Psoas muscle (tissue), 8 donors: ENCODE results near the gene FMNL2. TPM values are rescaled to one million over a fixed set of nuclear protein-coding genes. Genes with fewer than 3 reads are reported as not detected.

Source experiments
- ATAC-seq, 4 donors: fragments of 200-7000 bp; cut with Tn5 transposase; one replicate each; pipeline ENCODE4 v1.9.1; 2020; ENCODE audit warnings: moderate library complexity in 3 of 4, mild to moderate bottlenecking in 2 of 4
- DNase-seq, 2 donors: peaks; one replicate each; pipeline ENCODE4 v3.0.0-alpha.2; 2020
- H3K27ac ChIP-seq: fragments of 200-600 bp; one replicate; pipeline ENCODE4 v1.8.0; 2022
- H3K27me3 ChIP-seq, 3 donors: fragments of 200-600 bp in 1 of 3; one replicate each; pipeline versions ENCODE4 v1.6.1 to v1.8.0; 2013 to 2022; ENCODE audit warnings: low read length in 2 of 3, mild to moderate bottlenecking in 2 of 3, moderate library complexity in 1 of 3; ENCODE audit not compliant: insufficient read depth in 3 of 3
- H3K36me3 ChIP-seq, 2 donors: fragments of 200-600 bp in 1 of 2; one replicate each; pipeline versions ENCODE4 v1.6.1 to v1.8.0; 2013 to 2022; ENCODE audit warnings: low read depth in 1 of 2, mild to moderate bottlenecking in 1 of 2, moderate library complexity in 1 of 2; ENCODE audit not compliant: insufficient read depth in 1 of 2
- H3K4me1 ChIP-seq: fragments of 200-600 bp; one replicate; pipeline ENCODE4 v1.8.0; 2022
- H3K4me3 ChIP-seq: fragments of 200-600 bp; one replicate; pipeline ENCODE4 v1.8.0; 2022; ENCODE audit warnings: mild to moderate bottlenecking
- H3K9me3 ChIP-seq: fragments of 200-600 bp; one replicate; pipeline ENCODE4 v1.8.0; 2022
- CTCF ChIP-seq: fragments of 200-600 bp; IDR thresholded peaks from one replicate; pipeline ENCODE4 v1.8.0; 2022; ENCODE audit warnings: antibody characterized with exemption
- WGBS, 3 donors: extraction: QIAGEN DNeasy Blood & Tissue Kit; methylation state at CpG; one replicate each; pipeline versions ENCODE4 v1.1.6 to v1.1.7; 2013; 5-methylcytosine and 5-hydroxymethylcytosine counted together
- intact Hi-C, 2 donors: fragments of 100-400 bp; cut with DNase I; formaldehyde crosslinking; loops; one replicate each; pipeline versions ENCODE4 v1.11.0 to v1.14.2; 2022
- polyA plus RNA-seq, 3 donors: library from polyadenylated mRNA; stranded (reverse); fragments of 200-250 nt; gene quantifications; one replicate each; pipeline ENCODE4 v1.2.3, GENCODE V29; 2013
- total RNA-seq, 4 donors: library from RNA; stranded (reverse); fragmentation: NEBNext Ultra II Directional in 2 of 4; extraction: Animal tissue kit (Norgen Biotek cat#: 25700) in 2 of 4; gene quantifications; one replicate each; pipeline versions ENCODE4 v1.2.1 to v1.2.4, GENCODE V29; 2021 to 2023
- donor health status: healthy with polysubstance abuse.
- donor health status: DM: no; HTN: no; CAD: no; lungs with moderate emphysema.
- donor health status: Bipolar disorder and iron deficiency.
- donor health status: healthy.
- donor health status: DM: yes; HTN: yes; CAD: no.
- donor health status: DM: no; HTN: no; CAD: no.
- donor health status: DM: no; HTN: no; CAD: no.
- donor health status: DM: yes; HTN: yes; CAD: no.

The FMNL2 gene
- total and polyA plus RNA-seq, 7 donors, result 6.6 to 18.2 (median 11.0) TPM

DNA sequence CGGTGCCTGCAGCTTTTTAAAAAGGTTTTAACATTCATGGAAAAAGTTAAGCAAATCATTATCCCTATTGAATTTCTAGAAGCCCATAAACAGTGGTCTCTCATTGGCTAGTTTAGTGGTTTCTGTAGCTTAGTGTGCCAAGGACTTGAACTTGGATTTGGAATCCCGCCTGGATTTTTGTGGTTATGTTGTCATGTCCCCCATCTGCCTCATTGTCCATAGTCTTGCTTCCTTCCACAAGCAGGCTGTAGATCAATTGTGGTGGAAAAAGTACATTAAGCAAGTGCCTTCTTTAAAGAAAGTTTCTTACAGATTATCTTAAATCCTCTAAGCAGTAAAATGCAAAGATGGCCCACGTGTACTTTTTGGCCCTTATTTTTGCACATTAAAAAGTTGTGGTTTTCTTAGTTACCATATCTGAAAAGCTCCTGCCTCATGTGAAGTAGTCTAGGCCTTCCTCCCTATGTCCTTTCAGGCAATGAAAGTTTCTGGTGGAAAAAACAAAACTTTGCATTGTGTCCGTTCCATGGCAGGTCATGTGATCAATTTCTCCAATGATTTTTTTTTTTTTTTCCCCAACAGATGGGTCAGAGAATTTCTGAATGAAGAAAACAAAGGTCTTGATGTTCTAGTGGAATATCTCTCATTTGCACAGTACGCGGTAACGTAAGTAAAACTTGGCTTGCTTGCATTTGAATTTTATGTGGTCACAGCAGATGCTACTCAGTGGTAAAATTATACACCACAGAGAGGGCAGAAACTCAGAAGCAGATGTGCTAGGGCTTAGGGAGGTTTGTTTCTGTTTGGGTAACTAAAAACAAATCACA lies 223.4 kb downstream of the FMNL2 start:
- no peak overlapping the region for H3K27ac ChIP-seq
- peaks cover 5 to 8% of the 10 kb centered on the region in 2 donors for H3K36me3 ChIP-seq
- no peak overlapping the region for H3K4me3 ChIP-seq
- 50 to 75% (median 52%) methylated on average over 7 of the region's 7 CpGs for WGBS, 3 donors
- TF ChIP-seq CTCF, result no peak
- peak; percentile 58 to 77 (median 66) for ATAC-seq
- H3K27me3 ChIP-seq, result no peaks in the 10 kb centered on the region
- intact Hi-C loops, result no loop called here
- H3K4me1 ChIP-seq, result peaks cover 8% of the 10 kb centered on the region
- no peaks in the 10 kb centered on the region for H3K9me3 ChIP-seq
- no peak for DNase-seq

- WGBS, 3 donors, result 60 to 91% (median 77%) methylated on average over 4 of the region's 4 CpGs
- H3K27me3 ChIP-seq, result no peaks in the 10 kb centered on the region
- H3K36me3 ChIP-seq, result peaks cover 5 to 8% of the 10 kb centered on the region in 2 donors
- TF ChIP-seq CTCF, result no peak
- intact Hi-C loops, result no loop called here
- no peak overlapping the region for H3K27ac ChIP-seq
- DNase-seq, result no peak
- no peak overlapping the region for H3K4me3 ChIP-seq
- no peak for ATAC-seq
- H3K4me1 ChIP-seq, result peaks cover 12% of the 10 kb centered on the region
- no peaks in the 10 kb centered on the region for H3K9me3 ChIP-seq
These were observed 224.0 kb downstream of the FMNL2 start for GRCh38 chr2:152559008-152559407.

DNA sequence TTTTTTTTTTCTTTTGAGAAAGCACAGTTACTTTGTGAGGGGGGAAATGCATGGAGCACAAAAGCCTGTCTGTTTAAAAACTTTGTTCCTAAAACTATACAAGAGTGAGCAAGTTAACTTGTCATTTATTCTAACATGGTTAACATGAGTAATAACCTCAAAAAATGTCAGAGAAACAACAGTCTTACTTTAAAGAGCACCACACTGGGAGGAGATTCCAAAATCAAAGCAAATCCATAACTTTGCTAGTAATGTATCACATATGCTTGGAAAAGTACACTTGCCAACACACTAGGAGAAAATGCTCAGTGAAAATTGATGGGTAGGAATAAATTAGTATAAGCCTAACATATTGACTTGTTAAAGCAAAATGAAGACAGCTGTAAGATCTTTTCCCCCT lies 225.2 kb downstream of the FMNL2 start:
- Histone ChIP-seq H3K4me3 (no peak overlapping the region), H3K27ac (no peak overlapping the region), H3K27me3 (no peaks in the 10 kb centered on the region), H3K4me1 (peaks cover 18% of the 10 kb centered on the region), H3K9me3 (no peaks in the 10 kb centered on the region), H3K36me3 (peaks cover 5 to 8% of the 10 kb centered on the region in 2 donors)
- intact Hi-C loops, result loop anchor here in 1 of 2 donors (5.0 kb wide), 1 partner anchor 223 kb away; the partner anchor contains the start of gene FMNL2
- TF ChIP-seq CTCF, result no peak
- ATAC-seq (no peak), DNase-seq (no peak)

- no peaks in the 10 kb centered on the region for H3K27me3 ChIP-seq
- H3K4me3 ChIP-seq, result no peak overlapping the region
- peaks cover 5 to 8% of the 10 kb centered on the region in 2 donors for H3K36me3 ChIP-seq
- ATAC-seq, result peak in 1 of 4 donors; percentile 8
- intact Hi-C loops, result loop anchor here in 1 of 2 donors (5.0 kb wide), 1 partner anchor 224 kb away; the partner anchor contains the start of gene FMNL2
- no peak for TF ChIP-seq CTCF
- H3K9me3 ChIP-seq, result no peaks in the 10 kb centered on the region
- 85 to 91% (median 87%) methylated on average over 6 of the region's 6 CpGs for WGBS, 3 donors
- H3K4me1 ChIP-seq, result peaks cover 18% of the 10 kb centered on the region
- no peak for DNase-seq
- H3K27ac ChIP-seq, result no peak overlapping the region
These were observed 226.1 kb downstream of the FMNL2 start for GRCh38 chr2:152560873-152561595.
